Keratinocyte (primary cell): ENCODE data around the gene HERC3. TPM values are rescaled to one million over a fixed set of nuclear protein-coding genes. Genes with fewer than 3 reads are reported as not detected.

Experiments
- DNase-seq: peaks from one replicate; pipeline ENCODE4 v3.0.0-alpha.2; 2011; ENCODE audit warnings: low read depth, missing footprints, low spot score
- FAIRE-seq: peaks from 2 replicates; lab custom pipeline; 2011; peaks lifted over from hg19 to GRCh38; lab: Jason Lieb, UNC
- H2AFZ ChIP-seq: 2 replicates; pipeline ENCODE4 v1.6.0; 2012; ENCODE audit warnings: low read length, control low read depth, inconsistent platforms; ENCODE audit not compliant: control insufficient read depth
- H3K27ac ChIP-seq: 2 replicates; pipeline ENCODE4 v1.5.1; 2011; ENCODE audit warnings: low read length; ENCODE audit not compliant: control insufficient read depth, insufficient read depth
- H3K27me3 ChIP-seq: 3 replicates; pipeline ENCODE4 v1.6.0; 2011; ENCODE audit warnings: low read length; ENCODE audit not compliant: control insufficient read depth, insufficient read depth; ENCODE audit errors: extremely low read depth
- H3K36me3 ChIP-seq, 2 experiments: 2 replicates in 1 of 2; 3 replicates in 1 of 2; pipeline ENCODE4 v1.5.1; 2011; ENCODE audit warnings: low read length in 2 of 2, mild to moderate bottlenecking in 1 of 2; ENCODE audit not compliant: control insufficient read depth in 2 of 2, insufficient read depth in 2 of 2; ENCODE audit errors: extremely low read depth in 1 of 2
- H3K4me1 ChIP-seq: 3 replicates; pipeline ENCODE4 v1.5.1; 2011; ENCODE audit warnings: low read length; ENCODE audit not compliant: control insufficient read depth, insufficient read depth; ENCODE audit errors: extremely low read depth
- H3K4me2 ChIP-seq: 3 replicates; pipeline ENCODE4 v1.6.0; 2011; ENCODE audit warnings: low read depth, low read length; ENCODE audit not compliant: control insufficient read depth, insufficient read depth; ENCODE audit errors: extremely low read depth
- H3K4me3 ChIP-seq, 3 experiments: fragments of 200-600 bp in 1 of 3; sonication (generic) in 1 of 3; 2 replicates in 2 of 3; 3 replicates in 1 of 3; pipeline ENCODE4 v1.5.1; 2011 to 2016; ENCODE audit warnings: low read length in 3 of 3, mild to moderate bottlenecking in 3 of 3, control low read depth in 2 of 3, inconsistent platforms in 1 of 3, low read depth in 1 of 3, mixed read lengths in 1 of 3, mixed run types in 1 of 3, moderate library complexity in 1 of 3; ENCODE audit not compliant: control insufficient read depth in 2 of 3, insufficient read depth in 2 of 3; ENCODE audit errors: extremely low read depth in 1 of 3
- H3K79me2 ChIP-seq: 2 replicates; pipeline ENCODE4 v1.6.0; 2012; ENCODE audit warnings: low read length; ENCODE audit not compliant: control insufficient read depth, insufficient read depth
- H3K9ac ChIP-seq: 3 replicates; pipeline ENCODE4 v1.6.0; 2011; ENCODE audit warnings: low read length; ENCODE audit not compliant: control insufficient read depth, insufficient read depth; ENCODE audit errors: extremely low read depth
- H3K9me1 ChIP-seq: 3 replicates; pipeline ENCODE4 v1.6.0; 2011; ENCODE audit warnings: low read length; ENCODE audit not compliant: control insufficient read depth, insufficient read depth; ENCODE audit errors: extremely low read depth
- H3K9me3 ChIP-seq: 2 replicates; pipeline ENCODE4 v1.5.1; 2012; ENCODE audit warnings: low read depth, low read length; ENCODE audit not compliant: control insufficient read depth
- H4K20me1 ChIP-seq: 3 replicates; pipeline ENCODE4 v1.6.0; 2011; ENCODE audit warnings: low read length; ENCODE audit not compliant: control insufficient read depth, insufficient read depth; ENCODE audit errors: extremely low read depth
- EZH2 ChIP-seq: IDR thresholded peaks from one replicate; pipeline ENCODE4 v1.6.1; 2012; ENCODE audit warnings: inconsistent platforms, mild to moderate bottlenecking, low read length, moderate library complexity
- dilution Hi-C: fragments of 300-500 bp; cut with MboI; formaldehyde crosslinking; loops from one replicate; pipeline ENCODE4 v1.7.0; 2020; ENCODE audit warnings: low sequenced_read_pairs; ENCODE audit not compliant: extremely low pct_ligation_motif_present
- polyA plus RNA-seq, 5 experiments: library from polyadenylated mRNA; depleted of rRNA in 3 of 5; stranded (reverse) in 3 of 5; stranded (forward) in 1 of 5; unstranded in 1 of 5; fragments of >200 nt; gene quantifications; 1 replicate in 1 of 5; 2 replicates in 3 of 5; 3 replicates in 1 of 5; pipeline versions ENCODE4 v1.2.1 to v1.2.3, GENCODE V29; 2011 to 2012; ENCODE audit warnings: missing spikeins in 2 of 5, low read depth in 1 of 5, low replicate concordance in 1 of 5
- TF ChIP-seq, protein P1 (sequence below), 3 experiments: IDR thresholded peaks in 1 of 3; conservative IDR thresholded peaks in 1 of 3; optimal IDR thresholded peaks in 1 of 3; 2 replicates in 2 of 3; 3 replicates in 1 of 3; pipeline versions ENCODE3 to v1.5.1; 2011; ENCODE audit warnings: low read length in 3 of 3, mild to moderate bottlenecking in 3 of 3, moderate library complexity in 2 of 3, control low read depth in 1 of 3, inconsistent platforms in 1 of 3; ENCODE audit not compliant: insufficient read depth in 2 of 3; ENCODE audit errors: extremely low read depth in 1 of 3

Gene HERC3
- polyA plus RNA-seq, 1 donor (not counting 4 experiments of a cell fraction or from before 2014, with no cell fraction given) = 26.3 TPM

DNA sequence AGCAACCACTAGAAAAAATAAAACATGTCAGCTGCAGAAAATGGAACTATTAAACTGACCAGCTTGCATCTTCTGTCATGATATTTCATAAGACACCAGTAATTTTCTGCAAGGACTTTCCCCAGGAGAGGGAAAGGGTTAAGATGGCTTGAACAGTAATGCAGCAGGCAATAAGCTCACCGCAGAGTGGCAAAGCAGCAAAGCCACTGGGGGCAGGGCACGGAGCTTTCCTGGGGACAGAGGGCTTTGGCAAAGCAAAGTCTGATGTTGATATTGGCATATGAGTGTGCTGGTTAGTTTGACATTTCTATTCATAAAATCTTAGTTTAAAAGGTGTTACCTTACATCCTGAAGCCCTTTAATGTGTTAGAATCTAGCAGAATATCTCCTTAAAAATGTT, 160.5 kb downstream of the HERC3 start:
- no peak for TF ChIP-seq EZH2
- TF ChIP-seq, protein P1, sequence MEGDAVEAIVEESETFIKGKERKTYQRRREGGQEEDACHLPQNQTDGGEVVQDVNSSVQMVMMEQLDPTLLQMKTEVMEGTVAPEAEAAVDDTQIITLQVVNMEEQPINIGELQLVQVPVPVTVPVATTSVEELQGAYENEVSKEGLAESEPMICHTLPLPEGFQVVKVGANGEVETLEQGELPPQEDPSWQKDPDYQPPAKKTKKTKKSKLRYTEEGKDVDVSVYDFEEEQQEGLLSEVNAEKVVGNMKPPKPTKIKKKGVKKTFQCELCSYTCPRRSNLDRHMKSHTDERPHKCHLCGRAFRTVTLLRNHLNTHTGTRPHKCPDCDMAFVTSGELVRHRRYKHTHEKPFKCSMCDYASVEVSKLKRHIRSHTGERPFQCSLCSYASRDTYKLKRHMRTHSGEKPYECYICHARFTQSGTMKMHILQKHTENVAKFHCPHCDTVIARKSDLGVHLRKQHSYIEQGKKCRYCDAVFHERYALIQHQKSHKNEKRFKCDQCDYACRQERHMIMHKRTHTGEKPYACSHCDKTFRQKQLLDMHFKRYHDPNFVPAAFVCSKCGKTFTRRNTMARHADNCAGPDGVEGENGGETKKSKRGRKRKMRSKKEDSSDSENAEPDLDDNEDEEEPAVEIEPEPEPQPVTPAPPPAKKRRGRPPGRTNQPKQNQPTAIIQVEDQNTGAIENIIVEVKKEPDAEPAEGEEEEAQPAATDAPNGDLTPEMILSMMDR (optimal IDR thresholded peaks at IDR 0.05 in 1 of 3, IDR thresholded peaks at IDR 0.05 in 1 of 3, conservative IDR thresholded peaks at IDR 0.05 in 1 of 3; ENCODE audit: extremely low read depth in 1 of 3, insufficient read depth in 2 of 3, low read length in 3 of 3) = no peak
- dilution Hi-C loops = no loop called here
- Histone ChIP-seq H3K36me3 (no peaks in the 10 kb centered on the region), H3K27me3 (no peaks in the 10 kb centered on the region), H3K4me2 (no peak overlapping the region), H3K4me3 (no peak overlapping the region), H4K20me1 (no peaks in the 10 kb centered on the region), H2AFZ (no peak overlapping the region), H3K9ac (no peak overlapping the region), H3K9me1 (no peaks in the 10 kb centered on the region), H3K79me2 (no peaks in the 10 kb centered on the region), H3K9me3 (no peaks in the 10 kb centered on the region), H3K27ac (no peak overlapping the region), H3K4me1 (no peaks in the 10 kb centered on the region)
- FAIRE-seq (no peak), DNase-seq (no peak)

DNA sequence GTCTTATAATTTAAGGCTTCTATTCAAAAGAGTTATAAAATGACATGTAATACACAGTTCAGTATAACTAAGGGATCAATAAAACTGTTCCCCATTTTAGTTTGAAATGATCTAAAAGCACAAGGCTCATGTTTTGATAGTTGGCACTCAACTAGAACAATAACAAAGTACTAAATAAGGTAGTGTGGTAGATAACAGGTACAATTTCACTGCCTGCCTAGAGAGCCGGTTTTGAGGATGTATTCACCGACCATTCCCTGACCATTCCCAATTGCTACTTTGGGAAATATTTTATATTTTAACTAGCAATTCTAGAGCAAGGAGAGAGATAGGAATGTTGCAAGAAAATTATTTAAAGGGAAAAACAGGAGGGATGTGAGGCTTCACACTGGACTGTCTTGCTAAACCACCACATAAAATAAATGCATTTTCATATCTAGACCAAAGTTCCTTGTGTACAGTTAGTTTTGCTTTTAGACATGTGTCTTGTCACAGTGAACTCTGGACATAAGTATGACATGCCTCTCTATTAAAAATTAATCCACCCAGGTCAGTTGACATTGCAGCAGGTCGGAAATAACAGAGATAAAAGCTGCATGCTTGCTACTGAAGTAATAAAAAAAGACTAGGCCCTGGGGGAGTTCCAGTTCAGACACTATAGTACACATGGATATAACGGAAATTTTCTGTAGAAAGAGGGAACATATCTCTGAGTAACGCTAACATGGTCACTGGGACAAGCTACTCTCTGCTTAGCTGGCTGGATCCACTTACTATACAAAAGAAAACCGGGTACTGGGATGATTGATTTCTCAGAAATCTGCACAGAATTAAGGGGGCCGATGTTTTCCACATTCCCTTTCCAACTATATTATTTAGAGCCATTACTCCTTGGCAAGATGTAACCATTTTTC, 161.6 kb downstream of the HERC3 start:
- H3K79me2 ChIP-seq = no peaks in the 10 kb centered on the region
- no peaks in the 10 kb centered on the region for H3K4me1 ChIP-seq
- no peak overlapping the region for H3K4me3 ChIP-seq
- dilution Hi-C loops = no loop called here
- H3K36me3 ChIP-seq = no peaks in the 10 kb centered on the region
- FAIRE-seq = no peak
- H4K20me1 ChIP-seq = no peaks in the 10 kb centered on the region
- H3K27me3 ChIP-seq = no peaks in the 10 kb centered on the region
- H3K9me3 ChIP-seq = no peaks in the 10 kb centered on the region
- no peak overlapping the region for H3K27ac ChIP-seq
- H2AFZ ChIP-seq = no peak overlapping the region
- no peak overlapping the region for H3K9ac ChIP-seq
- no peak for DNase-seq
- H3K9me1 ChIP-seq = no peaks in the 10 kb centered on the region
- H3K4me2 ChIP-seq = no peak overlapping the region
- TF ChIP-seq, protein P1 (optimal IDR thresholded peaks at IDR 0.05 in 1 of 3, IDR thresholded peaks at IDR 0.05 in 1 of 3, conservative IDR thresholded peaks at IDR 0.05 in 1 of 3; ENCODE audit: extremely low read depth in 1 of 3, insufficient read depth in 2 of 3, low read length in 3 of 3) = no peak
- TF ChIP-seq EZH2 = no peak
